GM21737 (cell line): Measurements from ENCODE around the gene SLC11A2.
"Not testable (repeated sequence)": the region's sequence is repeated elsewhere in the genome, so short reads cannot be mapped to it uniquely, and the experiment has no call there.

Experiments
- ATAC-seq: cut with Tn5 transposase; IDR thresholded peaks from one replicate; pipeline ENCODE4 v1.9.1; 2021; ENCODE audit warnings: mild to moderate bottlenecking, moderate library complexity; ENCODE audit not compliant: unreplicated experiment

The SLC11A2 gene

DNA sequence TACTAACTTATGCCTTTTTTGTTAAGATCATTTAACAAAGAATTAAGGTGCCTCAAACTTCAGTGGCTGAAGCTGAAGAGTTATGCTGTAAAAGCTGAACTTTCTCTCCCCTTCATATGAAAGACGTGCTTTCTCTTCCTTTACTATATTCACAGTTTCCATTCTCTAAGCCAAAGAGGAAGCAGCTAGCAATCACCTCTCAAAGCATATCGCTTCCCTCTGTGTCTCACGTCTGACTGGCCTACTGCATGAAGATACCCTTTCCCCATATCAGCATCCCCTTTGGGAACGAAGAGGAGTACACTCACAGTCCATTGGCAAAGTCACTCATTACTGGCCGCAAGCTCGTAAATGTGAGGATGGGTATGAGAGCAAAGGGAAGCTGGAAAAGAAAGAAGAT, 34.9 kb downstream of the SLC11A2 start:
- ATAC-seq: no peak

DNA sequence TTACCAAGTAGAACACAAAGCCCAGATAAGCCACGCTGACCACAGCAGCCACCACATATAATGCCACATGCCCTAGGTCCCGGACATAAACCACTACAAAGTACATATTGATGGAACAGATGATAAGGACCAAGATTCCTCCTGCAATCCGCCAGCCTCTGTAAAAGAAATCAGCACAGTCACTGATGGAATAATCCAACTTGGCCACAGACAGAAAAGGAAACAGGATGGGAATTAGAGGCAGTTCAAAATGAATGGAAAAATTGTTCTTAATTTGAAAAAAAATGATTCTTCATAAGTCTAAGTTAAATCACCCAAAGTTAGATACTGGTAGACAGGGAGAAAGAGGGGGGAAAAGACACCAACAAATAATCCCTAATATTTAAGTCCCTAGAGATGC, 35.4 kb downstream of the SLC11A2 start:
- ATAC-seq: no peak

DNA sequence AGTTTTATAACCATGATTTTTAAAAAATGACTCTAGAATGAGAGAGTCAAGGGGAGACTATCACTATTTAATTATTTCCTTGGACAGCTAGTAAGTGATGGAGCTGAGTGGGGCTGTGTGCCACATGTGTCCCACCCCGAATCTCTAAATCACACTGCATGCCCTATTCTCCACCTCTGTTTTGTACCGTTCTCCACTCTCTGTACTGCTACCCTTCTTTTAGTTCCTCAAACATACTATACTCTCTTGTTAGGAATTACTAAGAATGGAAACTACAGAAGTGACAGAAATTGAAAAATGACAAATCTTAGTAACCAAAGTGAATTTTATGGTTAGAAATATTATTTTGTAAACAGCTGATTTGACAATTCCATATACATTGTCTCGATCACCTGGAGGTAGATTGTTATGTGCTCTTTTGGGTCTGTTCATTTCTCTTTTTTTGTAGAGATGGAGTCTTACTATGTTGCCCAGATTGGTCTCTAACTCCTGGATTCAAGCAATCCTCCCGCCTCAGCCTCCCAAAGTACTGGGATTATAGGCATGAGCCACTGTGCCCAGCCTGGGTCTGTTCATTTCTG, 35.9 kb downstream of the SLC11A2 start:
- ATAC-seq: no peak

DNA sequence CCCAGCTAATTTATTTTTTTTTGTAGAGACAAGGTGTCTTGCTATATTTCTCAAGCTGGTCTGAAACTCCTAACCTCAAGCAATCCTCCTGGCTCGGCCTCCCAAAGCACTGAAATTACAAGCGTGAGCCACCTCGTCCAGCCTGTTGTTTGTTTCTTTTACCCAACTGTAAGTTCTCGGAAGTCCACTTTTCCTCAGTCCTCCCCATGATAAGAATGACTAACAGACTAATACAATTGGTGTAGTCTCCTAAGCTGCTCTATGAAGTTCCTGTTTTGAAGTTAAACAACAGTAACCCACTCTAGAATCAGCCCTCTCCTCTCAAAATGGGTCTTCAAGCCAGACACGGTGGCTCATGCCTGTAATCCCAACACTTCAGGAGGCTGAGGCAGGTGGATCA, 37.3 kb downstream of the SLC11A2 start:
- ATAC-seq: no peak

DNA sequence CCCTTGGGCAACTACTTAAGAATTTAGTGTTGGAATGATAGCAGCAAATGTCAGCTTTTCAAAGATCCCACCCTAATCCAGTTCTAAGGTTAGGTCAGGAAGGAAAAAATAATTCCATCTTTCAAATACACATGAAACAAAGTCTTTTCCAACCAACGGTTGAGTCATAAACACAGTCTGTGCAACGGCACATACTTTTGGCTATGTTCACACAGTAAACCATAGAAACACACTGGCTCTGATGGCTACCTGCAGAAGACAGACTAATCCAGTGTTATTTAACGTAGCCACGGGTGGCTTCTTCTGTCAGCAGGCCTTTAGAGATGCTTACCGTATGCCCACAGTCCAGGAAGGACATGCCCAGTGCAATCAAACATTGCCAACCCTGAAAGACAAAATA, 38.1 kb downstream of the SLC11A2 start:
- no peak for ATAC-seq

DNA sequence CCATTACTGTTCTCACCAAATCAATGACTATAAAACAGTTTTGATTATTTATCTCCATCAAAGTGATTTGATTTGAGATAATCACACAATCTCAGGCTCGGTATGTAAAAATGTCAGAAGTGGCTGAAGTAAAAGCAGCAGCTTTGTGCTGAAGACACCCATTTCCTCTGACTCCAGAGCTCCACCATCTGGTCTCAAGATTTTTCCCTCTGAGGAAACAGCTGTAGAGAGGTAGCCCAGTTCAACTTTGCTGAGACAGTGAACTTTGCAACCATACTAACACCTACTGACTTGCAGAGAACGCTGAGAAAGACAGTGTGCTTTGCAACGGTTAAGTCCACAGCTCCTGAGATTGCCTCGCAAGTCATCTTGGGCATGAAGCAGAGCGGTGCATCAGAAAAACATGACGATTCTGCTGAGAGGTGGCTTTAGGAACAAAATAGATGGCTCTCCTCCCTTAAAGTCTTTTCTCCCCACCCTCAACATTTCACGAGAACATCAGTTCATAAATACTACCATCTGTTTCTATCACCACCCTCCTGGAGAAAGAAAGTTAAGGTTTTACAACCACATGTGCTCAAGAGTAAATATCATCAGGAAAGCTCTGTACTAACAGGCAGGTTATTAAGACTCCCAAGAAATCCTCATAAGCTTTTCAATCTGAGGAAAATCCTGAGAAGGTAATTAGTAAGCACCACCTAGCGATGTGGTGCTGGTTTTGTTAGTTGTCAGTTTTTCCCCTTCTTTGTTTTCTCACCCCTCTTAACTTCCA, 39.0 kb downstream of the SLC11A2 start:
- ATAC-seq: no peak

DNA sequence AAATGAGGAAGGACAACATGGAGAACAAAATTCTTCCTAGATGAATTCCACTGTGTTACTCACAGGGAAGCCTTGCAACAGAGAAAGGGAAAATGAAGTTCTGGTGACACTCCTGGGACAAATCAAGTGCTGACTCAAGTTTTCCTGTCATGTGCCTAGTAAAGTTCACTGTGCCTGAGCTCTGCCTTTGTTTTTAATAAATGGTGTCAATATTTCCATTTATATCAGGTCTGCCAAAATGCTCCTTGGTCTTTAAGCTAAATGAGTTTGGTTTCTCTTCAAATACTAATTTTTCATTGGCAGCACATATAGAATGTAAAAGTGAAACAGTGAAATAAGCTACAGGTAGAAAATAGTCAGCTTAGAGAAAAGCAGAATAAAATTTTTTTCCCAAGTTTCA, 40.9 kb downstream of the SLC11A2 start:
- ATAC-seq: no peak

DNA sequence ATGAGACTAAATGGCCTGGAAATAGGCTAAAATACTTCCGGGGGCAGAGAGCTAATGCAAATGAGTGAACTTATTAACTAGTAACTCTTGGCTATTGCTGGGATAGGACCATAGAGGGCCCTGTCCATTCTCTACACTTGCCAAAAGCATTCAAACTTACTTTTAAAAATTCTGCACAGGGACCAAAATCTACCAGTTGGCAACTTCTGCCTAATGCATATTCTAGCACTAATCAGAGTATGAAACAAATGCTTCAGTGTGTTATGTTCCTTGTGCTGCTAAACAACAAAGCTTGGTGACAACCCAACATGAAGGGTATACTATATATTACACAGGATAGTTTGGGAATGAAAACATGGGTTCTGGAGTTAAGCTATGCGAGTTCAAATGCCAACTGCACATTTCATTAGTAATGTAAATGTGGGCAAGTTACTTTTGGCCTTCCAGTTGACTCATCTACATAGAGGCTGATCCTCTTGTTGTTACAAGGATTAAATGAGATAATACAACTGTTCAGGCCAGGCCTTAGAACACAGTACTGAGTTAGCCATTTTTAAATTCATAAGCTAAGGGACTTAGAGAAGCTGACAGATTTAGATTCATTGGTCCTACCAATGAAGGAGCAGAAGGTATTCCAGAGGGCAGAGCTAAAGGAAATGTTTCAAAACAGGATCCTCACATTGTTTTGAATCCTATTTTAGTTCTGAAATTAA, 41.4 kb downstream of the SLC11A2 start:
- no peak for ATAC-seq

DNA sequence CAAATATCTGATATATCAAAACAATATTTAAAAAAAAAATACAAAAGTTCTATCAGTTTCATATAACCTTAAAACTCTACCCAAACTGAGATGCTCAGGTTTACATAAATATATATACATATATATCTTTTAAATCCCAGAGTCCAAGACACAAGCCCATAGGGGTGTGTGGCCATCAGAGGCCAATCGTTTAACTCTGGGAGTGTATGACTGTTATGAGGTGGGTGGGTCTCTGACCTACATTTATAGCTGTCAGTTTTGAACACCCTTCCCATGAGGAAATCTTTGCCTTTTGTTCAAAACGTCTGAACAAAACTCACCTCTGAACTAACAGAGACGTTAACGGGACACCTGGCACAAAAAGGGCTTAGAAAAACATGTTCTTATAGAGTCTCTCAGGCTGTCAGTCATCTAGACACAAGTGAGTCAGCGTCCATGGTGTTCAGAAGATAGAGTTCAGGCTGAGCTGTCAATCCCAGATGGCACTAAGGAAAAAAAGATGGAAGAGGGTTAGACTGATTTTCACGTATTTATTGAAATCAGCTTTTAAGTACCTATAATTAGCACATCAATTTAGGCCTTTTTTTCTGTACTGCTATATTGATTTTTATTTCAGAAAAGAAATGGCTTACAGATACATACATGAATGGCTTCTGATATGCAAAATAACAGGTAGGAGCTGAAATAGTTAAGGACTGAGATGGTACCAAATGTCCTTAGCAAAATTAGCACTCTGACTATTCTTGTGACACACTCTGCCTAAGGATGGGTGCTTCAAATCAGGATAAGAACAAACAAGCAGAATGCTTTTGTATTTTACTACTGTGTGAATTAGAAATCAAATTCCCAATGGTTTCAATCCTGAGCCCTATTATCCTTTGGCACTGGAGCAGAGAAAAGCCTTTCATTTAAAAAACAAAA, 44.6 kb downstream of the SLC11A2 start:
- ATAC-seq: no peak

DNA sequence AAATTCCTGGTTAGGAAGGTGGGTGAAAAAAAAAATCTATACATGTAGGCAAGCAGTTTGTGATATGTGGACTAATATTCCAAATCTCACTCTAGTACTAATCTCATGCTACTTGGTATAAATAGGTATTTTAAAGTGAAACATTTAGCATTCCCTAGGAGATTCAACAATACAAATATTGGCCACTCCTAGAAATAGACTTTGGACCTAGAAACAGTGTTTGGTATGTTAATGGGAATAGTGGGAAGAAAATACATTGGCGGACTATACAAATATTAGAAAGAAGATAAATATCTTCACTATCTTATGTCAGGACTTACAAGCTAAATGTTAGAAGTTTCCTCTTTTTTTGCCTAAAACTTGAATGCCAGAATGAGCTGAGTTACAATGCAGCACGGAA, 45.6 kb downstream of the SLC11A2 start:
- ATAC-seq: no peak

DNA sequence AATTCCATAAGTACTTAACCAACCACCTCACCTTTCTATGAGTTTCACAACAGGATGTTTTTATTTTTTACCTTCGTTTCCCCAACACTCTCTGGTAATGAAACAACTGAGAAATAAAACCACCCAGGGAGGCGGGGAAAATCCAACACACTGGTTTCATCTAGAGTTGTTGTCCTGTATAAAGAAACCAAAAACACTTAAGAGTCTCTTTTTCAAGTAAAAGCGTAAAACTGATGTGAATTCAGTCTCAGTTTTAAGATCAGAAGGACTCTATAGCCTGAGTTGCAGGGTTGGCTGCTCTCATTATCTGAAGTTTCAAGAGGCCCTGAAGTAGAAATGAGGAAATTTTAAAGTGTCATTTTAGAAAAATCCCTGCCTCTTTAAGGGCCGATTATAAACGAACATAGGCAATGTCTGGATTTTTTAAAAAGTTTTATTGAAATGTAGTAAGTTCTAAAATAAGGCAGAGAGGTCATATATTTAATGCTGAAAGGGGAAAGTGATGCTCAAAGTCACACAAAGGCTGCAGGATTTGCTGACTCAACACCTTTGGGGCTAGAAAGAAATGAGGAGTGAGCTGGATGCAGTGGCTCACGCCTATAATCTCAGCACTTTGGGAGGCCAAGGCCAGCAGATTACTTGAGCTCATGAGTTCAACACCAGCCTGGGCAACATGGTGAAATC, 46.7 kb downstream of the SLC11A2 start:
- no peak for ATAC-seq

DNA sequence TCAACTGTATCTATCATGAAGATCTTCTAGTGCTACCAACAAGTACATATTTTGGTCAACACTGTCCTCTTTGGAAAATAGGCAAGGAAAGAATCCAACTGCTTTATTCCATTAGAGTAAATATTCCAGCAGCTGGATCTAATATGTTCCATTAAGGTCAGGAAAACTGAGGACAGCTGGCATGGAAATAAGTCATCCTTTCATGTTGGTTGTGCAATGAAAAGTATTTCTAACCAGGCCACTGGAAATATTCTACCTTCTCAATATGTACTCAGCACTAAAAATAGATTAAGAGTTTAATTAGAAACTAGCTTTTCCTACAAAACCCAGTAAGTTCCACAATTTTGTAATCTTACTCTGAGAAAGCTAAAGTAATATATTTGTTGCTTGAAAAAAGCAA, 54.2 kb downstream of the SLC11A2 start:
- ATAC-seq: no peak

DNA sequence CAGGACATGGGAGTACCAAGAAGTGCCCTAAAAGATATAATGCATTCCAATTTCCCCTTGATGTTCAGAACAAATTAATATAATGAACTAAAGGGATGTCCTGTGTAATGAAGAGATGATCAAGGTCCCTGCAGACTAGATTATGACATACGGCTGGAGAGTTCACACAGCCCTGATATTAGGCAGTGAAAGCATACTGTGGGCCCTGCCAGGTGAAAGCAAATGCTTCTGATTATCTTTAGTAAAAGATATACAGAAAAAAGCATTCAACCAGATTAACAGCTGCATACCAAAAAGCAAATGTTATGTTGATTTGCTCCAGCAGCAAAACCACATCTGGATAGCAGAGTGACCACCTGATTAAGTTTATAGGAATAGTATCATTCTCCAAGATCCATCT, 61.8 kb downstream of the SLC11A2 start:
- ATAC-seq: no peak

DNA sequence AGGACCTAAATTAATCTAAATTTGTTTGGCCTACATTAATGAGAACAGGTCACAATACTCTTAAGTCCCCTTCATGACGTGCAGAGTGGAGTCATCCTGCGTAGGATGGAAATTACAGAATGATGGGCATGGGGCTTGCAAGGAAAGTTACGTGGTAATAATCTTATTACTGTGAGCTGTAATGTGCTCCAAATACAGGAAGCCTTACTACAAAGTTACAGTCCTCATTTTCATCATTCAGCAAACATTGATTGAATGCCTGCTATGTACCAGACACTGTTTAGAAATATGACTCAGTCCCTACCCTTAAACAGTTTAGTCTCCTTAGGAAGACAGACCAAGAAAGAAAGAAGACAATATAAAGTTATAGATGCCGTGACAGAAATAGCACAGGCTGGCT, 64.5 kb downstream of the SLC11A2 start:
- ATAC-seq: no peak

DNA sequence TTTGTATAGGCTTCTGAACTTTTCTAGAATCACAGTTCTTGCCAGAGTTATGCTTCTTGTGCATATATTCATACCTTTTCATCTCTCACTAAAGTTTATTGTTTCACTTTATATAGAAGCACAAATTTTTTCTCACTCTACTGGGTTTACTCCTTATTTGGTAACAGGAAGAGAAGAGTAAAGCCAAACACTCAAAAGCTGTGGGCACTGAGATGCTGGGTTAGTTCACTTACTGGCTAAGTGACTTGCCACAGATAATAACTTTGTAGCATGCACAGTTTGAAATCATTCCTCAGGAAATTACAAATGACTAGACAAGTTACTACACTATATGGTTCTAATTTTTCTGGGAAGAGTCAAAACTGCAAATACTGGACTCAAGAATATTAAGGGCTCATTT, 66.1 kb downstream of the SLC11A2 start:
- no peak for ATAC-seq

DNA sequence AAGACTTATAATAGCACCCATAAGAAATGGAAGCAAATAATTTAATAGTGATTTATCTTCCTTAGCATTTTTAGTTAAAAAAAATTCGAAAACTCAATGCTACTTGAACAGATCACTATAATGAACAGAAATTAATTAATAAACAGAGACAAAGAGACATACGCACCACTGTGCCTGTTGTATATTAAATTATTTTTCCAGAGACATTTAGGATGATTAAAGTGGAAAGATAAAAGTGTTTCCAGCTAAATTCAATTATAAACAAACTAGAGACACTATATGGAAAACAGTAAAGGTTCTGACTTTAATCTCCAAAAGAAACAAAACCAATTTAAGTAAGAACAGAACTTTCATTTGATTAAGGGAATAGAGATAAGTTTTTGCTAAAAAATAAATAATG, 70.5 kb downstream of the SLC11A2 start:
- ATAC-seq: no peak

DNA sequence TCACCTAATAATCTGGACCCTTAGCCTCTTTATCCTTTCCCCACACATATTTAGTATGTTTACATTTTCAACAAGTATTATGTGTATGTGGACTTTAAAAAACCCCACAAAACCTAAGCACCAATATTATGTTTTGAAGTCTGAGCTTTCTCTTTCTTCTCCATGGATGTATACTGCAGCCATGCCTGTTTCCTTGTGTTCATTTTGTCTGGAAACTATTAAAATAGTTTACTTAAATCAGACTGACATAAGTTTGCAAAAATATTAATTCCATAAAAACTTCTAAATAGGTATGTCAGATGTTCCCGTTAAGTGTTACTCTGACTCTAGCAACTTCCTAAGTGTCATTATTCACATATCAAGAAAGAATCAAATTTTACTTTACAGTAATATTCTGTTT, 70.9 kb downstream of the SLC11A2 start:
- ATAC-seq: no peak

DNA sequence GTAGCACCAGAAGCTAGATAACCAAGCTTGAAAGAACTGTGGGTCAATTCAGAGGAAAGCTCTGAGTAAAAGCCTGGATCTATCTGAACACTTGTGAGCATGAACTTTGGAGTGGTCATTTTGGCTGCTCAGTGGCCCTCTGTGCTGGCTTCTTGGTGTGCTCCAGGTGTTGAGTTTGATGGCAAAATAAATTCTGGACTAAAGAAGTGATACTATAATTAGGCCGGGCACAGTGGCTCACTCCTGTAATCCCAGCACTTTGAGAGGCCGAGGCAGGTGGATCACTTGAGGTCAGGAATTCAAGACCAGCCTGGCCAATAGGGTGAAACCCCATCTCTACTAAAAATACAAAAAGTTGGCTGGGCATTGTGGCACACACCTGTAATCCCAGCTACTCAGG, 71.4 kb downstream of the SLC11A2 start:
- ATAC-seq: not testable (repeated sequence)

DNA sequence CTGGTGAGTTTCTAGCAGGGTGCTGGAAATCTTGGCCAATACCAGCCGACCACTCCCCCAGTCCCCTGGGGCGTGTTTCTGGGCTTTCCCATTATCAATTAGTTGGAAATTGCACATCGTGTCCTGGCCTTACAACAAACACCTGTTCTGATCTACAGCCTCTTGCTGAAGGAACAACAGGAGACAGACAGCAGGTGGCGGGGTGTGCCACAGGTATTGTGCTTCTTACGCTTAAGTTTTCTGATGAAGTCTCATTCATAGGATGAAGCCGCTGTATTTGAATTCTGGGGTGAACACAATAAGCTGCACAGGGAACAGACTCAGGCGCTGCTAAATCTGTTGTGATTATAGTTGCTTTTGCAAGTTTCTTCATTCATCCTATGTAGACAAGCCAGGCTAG, 73.1 kb downstream of the SLC11A2 start:
- ATAC-seq: no peak

DNA sequence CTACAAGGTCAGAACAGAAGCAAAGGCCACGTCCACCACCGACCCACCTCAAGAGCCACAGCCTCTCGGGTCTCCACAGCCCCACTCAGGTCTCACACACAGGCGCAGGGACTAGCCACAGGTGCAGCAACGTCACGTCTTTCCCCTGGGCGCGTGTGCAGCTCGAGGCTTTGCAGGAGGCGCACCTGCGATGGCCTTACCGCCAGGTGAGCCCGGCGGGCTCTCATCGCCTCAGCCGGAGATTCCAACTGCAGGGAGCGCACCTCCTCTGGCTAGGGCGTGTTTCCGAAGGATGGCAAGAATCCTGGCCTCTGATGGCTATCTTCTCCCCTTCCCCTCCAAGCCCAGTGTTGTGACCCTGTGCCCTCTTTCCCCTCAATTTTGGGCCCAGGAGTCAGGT, 73.7 kb downstream of the SLC11A2 start, which contains the start of gene HIGD1C:
Gene HIGD1C, plus strand, starts transcription at position 35 of the 400 bp plus-strand sequence. CDS start 1,455 bp downstream, outside the sequence.
- no peak for ATAC-seq
